ENCODE results near the gene FNDC3B.

The FNDC3B gene

GRCh38 chr3:172223870-172224269 lies 184.5 kb downstream of the FNDC3B start:
- DNase-seq (ENCODE audit: low read depth), result no peak
- H3K4me3 ChIP-seq (ENCODE audit: low read depth, low read length), result no peak overlapping the region
- TF ChIP-seq POLR2A (IDR thresholded peaks at IDR 0.05; ENCODE audit: extremely low read depth, insufficient read length) (no peak), MYC (IDR thresholded peaks at IDR 0.05; ENCODE audit: low read depth, low read length) (no peak), CTCF (IDR thresholded peaks at IDR 0.05; ENCODE audit: low read depth, low read length) (no peak)
- TF ChIP-seq, protein P1, sequence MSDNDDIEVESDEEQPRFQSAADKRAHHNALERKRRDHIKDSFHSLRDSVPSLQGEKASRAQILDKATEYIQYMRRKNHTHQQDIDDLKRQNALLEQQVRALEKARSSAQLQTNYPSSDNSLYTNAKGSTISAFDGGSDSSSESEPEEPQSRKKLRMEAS (IDR thresholded peaks at IDR 0.05; ENCODE audit: low read depth, low read length), result no peak

GRCh38 chr3:172224560-172225214 lies 185.3 kb downstream of the FNDC3B start:
- DNase-seq (ENCODE audit: low read depth), result no peak
- no peak overlapping the region for H3K4me3 ChIP-seq (ENCODE audit: low read depth, low read length)
- no peak for TF ChIP-seq MYC (IDR thresholded peaks at IDR 0.05; ENCODE audit: low read depth, low read length)

DNA sequence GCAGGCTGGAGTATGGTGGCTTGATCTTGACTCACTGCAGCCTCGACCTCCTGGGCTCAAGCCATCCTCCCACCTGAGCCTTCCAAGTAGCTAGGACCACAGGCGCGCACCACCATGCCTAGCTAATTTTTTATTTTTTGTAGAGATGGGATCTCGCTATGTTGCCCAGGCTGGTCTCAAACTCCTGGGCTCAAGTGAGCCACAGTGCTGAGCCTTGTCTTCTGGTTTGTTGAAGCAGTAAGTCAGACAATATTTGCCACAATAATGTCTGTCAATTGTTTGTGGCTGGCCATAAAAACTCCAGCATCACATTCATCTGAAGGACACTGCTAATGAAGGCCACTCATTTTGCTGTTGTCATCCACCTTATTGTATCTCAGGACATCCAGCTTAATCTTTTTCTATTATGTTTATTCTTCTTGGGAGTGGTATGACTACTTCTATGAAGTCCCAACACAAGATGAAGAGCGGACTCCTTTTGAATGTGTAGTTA lies 185.9 kb downstream of the FNDC3B start:
- no peak for DNase-seq (ENCODE audit: low read depth)
- TF ChIP-seq, protein P1 (IDR thresholded peaks at IDR 0.05; ENCODE audit: low read depth, low read length), result no peak
- TF ChIP-seq CTCF (IDR thresholded peaks at IDR 0.05; ENCODE audit: low read depth, low read length) (no peak), MYC (IDR thresholded peaks at IDR 0.05; ENCODE audit: low read depth, low read length) (no peak), POLR2A (IDR thresholded peaks at IDR 0.05; ENCODE audit: extremely low read depth, insufficient read length) (no peak)
- no peak overlapping the region for H3K4me3 ChIP-seq (ENCODE audit: low read depth, low read length)

DNA sequence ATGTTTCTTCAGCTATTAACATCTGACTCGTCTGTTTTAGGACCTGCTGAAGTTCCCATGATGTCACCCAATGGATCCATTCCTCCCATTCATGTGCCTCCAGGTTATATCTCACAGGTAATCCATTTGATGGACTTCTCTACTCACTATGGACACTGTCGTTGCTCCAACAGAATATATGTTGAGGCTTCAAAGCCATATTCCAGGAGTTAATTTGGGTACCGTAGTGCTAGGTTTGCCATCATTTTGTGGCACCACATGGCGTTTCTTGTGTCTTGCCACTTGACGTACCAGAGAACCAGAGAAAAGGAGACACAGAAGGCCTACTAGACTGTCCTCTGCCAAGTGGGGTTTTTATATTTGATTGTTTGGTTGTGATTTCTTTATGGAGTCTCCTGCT lies 187.5 kb downstream of the FNDC3B start:
- H3K4me3 ChIP-seq (ENCODE audit: low read depth, low read length), result no peak overlapping the region
- TF ChIP-seq CTCF (IDR thresholded peaks at IDR 0.05; ENCODE audit: low read depth, low read length), result no peak
- TF ChIP-seq MYC (IDR thresholded peaks at IDR 0.05; ENCODE audit: low read depth, low read length), result no peak
- TF ChIP-seq POLR2A (IDR thresholded peaks at IDR 0.05; ENCODE audit: extremely low read depth, insufficient read length), result no peak
- TF ChIP-seq, protein P1 (IDR thresholded peaks at IDR 0.05; ENCODE audit: low read depth, low read length), result no peak
- DNase-seq (ENCODE audit: low read depth), result no peak

DNA sequence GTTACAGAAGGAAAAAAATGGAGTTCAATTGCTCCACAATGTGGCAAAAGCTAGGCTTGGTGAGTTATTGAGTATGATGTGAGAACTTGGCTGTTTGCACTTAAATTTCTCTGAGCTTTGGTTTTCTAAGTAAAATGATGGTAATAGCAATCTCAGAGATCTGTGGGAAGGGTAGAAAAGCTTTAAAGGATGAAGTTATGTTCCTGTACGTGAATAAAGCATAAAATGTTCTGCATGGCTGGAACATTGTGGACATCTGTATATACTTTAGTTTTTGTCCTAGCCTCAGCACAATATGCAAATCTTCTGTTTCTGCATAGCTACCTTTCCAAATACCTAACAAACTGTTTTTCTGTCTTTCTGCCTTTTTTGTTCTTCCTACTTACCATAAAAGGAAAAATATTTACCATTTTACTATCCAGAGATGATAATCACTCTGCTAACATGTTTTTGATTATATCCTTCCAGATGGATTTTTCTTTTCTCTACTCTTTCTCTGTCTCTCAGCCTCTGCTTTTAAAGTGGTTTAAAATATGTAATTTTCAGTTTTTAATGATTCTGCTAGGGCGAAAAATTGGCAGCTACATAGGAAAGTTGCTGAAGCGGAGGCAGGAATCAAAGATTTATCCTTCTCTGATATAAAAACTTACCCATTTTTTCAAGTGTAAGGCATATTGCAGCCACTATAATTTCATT lies 188.1 kb downstream of the FNDC3B start:
- TF ChIP-seq MYC (IDR thresholded peaks at IDR 0.05; ENCODE audit: low read depth, low read length) (no peak), CTCF (IDR thresholded peaks at IDR 0.05; ENCODE audit: low read depth, low read length) (no peak), POLR2A (IDR thresholded peaks at IDR 0.05; ENCODE audit: extremely low read depth, insufficient read length) (no peak)
- TF ChIP-seq, protein P1 (IDR thresholded peaks at IDR 0.05; ENCODE audit: low read depth, low read length), result no peak
- H3K4me3 ChIP-seq (ENCODE audit: low read depth, low read length), result no peak overlapping the region
- no peak for DNase-seq (ENCODE audit: low read depth)

DNA sequence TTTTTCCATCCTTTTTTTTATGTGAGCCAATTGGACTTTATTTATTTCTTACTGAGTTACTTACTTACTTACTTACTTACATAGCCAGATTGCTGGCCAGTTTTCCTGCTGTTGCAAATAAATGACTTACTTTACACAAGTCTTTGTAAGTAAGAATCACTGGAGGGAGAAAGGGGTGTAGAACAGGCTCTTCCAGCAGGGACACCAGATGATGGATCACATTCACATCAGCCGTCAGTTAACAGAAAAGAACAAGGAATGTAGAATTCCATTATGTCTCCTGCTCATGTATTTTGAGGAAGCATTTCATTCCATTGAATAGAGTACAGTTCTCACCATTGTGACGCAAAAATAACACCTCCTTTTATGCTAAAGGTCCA lies 188.6 kb downstream of the FNDC3B start:
- no peak for DNase-seq (ENCODE audit: low read depth)
- TF ChIP-seq POLR2A (IDR thresholded peaks at IDR 0.05; ENCODE audit: extremely low read depth, insufficient read length) (no peak), CTCF (IDR thresholded peaks at IDR 0.05; ENCODE audit: low read depth, low read length) (no peak), MYC (IDR thresholded peaks at IDR 0.05; ENCODE audit: low read depth, low read length) (no peak)
- TF ChIP-seq, protein P1 (IDR thresholded peaks at IDR 0.05; ENCODE audit: low read depth, low read length), result no peak
- no peak overlapping the region for H3K4me3 ChIP-seq (ENCODE audit: low read depth, low read length)
